Caco-2 (cell line): Measurements from ENCODE around the gene LRIG3. TPM values are rescaled to one million over a fixed set of nuclear protein-coding genes. Genes with fewer than 3 reads are reported as not detected.

Experiments used
- BruUV-seq: library from RNA; stranded (reverse); fragments of 400-500 nt; replicated peaks from 2 replicates; lab custom pipeline; 2021; lab: Mats Ljungman, UMichigan
- CTCF ChIA-PET: fragments of 300-600 bp; sonication (Branson Sonifier 250); formaldehyde crosslinking; loops from one replicate; lab custom pipeline; 2022; ENCODE audit warnings: antibody characterized with exemption; lab: Charles Lee
- POLR2A ChIA-PET: fragments of 300-600 bp; sonication (Branson Sonifier 250); formaldehyde crosslinking; loops from one replicate; lab custom pipeline; 2022; ENCODE audit warnings: antibody characterized with exemption; lab: Charles Lee
- DNase-seq, 2 experiments: peaks; one replicate each; pipeline versions ENCODE4 v3.0.0 to v3.0.0-alpha.2; 2020 to 2022
- H3K27me3 ChIP-seq: replicated peaks from 2 replicates; pipeline ENCODE4 v1.6.0; 2011; ENCODE audit warnings: low read length; ENCODE audit not compliant: control insufficient read depth, insufficient read depth
- H3K36me3 ChIP-seq: 2 replicates; pipeline ENCODE4 v1.5.1; 2011; ENCODE audit warnings: low read length; ENCODE audit not compliant: control insufficient read depth, insufficient read depth
- H3K4me1 ChIP-seq: fragments of 250-450 bp; sonication (Bioruptor Pico); 2 replicates; pipeline ENCODE4 v1.5.1; 2020; ENCODE audit warnings: mild to moderate bottlenecking
- H3K4me3 ChIP-seq: 2 replicates; pipeline ENCODE4 v1.5.1; 2011; ENCODE audit warnings: low read depth, mild to moderate bottlenecking, control low read depth, low read length
- H3K9me3 ChIP-seq: fragments of 250-450 bp; sonication (Bioruptor Pico); 2 replicates; pipeline ENCODE4 v1.5.1; 2020; ENCODE audit warnings: mild to moderate bottlenecking, moderate library complexity
- H3K27ac Mint-ChIP-seq: one replicate; pipeline ENCODE4 v1.8.0; 2022; ENCODE audit warnings: mixed read lengths; ENCODE audit not compliant: unreplicated experiment
- H3K27me3 Mint-ChIP-seq: one replicate; pipeline ENCODE4 v1.8.0; 2022; ENCODE audit warnings: mixed read lengths; ENCODE audit not compliant: insufficient read depth, unreplicated experiment
- H3K36me3 Mint-ChIP-seq: one replicate; pipeline ENCODE4 v1.8.0; 2022; ENCODE audit warnings: mild to moderate bottlenecking, mixed read lengths; ENCODE audit not compliant: insufficient read depth, unreplicated experiment
- H3K4me1 Mint-ChIP-seq: one replicate; pipeline ENCODE4 v1.8.0; 2022; ENCODE audit warnings: low read depth, mixed read lengths; ENCODE audit not compliant: unreplicated experiment
- H3K4me3 Mint-ChIP-seq: one replicate; pipeline ENCODE4 v1.8.0; 2022; ENCODE audit warnings: mild to moderate bottlenecking, moderate library complexity, mixed read lengths; ENCODE audit not compliant: unreplicated experiment
- H3K9me3 Mint-ChIP-seq: one replicate; pipeline ENCODE4 v1.8.0; 2022; ENCODE audit warnings: mixed read lengths; ENCODE audit not compliant: unreplicated experiment
- intact Hi-C: fragments of 100-400 bp; cut with micrococcal nuclease; formaldehyde crosslinking; loops from one replicate; pipeline ENCODE4 v1.10.0; 2022; ENCODE audit not compliant: unreplicated experiment
- total RNA-seq: library from RNA; stranded (reverse); gene quantifications from 2 replicates; pipeline ENCODE4 v1.2.3, GENCODE V29; 2022
- TF ChIP-seq, protein P1 (sequence below), 2 experiments: fragments of 200-600 bp in 1 of 2; IDR thresholded peaks; 1 replicate in 1 of 2; 2 replicates in 1 of 2; pipeline versions ENCODE4 v1.5.1 to v1.8.0; 2011 to 2022; ENCODE audit warnings: antibody characterized with exemption in 1 of 2, control low read depth in 1 of 2, inconsistent platforms in 1 of 2, low read depth in 1 of 2, low read length in 1 of 2, mild to moderate bottlenecking in 1 of 2, moderate library complexity in 1 of 2; ENCODE audit not compliant: insufficient read depth in 1 of 2, severe bottlenecking in 1 of 2, unreplicated experiment in 1 of 2

The LRIG3 gene
- total RNA-seq, 1 experiment from 2014 or later, result 19.1 TPM

DNA sequence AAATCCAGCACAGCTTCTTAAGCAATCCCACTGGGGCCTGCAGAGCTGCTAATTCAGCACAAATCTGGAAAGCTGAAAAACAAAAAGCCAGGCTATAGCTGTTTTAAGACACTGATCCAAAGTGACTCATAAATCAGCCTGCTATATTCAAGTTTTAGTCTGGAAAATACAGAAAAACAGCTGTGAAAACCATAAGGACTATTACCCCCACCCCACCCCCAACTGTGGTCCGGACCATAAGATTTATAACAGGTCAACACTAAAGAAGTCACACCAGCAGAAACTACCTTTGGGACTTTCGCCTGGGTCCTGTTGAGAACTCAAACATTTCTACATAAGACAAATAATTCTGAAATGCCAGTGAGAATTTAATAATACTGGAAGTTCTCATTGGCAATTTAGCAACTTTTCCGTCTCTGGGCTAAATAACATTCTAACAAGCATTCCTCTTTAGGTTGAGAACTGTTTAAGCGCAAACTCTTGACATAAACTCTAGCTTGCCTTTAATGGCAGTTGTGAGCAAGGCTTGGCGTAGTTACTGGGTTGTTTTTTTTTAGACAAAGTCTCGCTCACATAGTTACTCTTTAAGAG is 3.3 kb downstream of the LRIG3 start:
- H3K36me3 ChIP-seq, result no peaks in the 10 kb centered on the region
- intact Hi-C loops, result no loop called here
- CTCF ChIA-PET, result no interaction called here
- TF ChIP-seq, protein P1, sequence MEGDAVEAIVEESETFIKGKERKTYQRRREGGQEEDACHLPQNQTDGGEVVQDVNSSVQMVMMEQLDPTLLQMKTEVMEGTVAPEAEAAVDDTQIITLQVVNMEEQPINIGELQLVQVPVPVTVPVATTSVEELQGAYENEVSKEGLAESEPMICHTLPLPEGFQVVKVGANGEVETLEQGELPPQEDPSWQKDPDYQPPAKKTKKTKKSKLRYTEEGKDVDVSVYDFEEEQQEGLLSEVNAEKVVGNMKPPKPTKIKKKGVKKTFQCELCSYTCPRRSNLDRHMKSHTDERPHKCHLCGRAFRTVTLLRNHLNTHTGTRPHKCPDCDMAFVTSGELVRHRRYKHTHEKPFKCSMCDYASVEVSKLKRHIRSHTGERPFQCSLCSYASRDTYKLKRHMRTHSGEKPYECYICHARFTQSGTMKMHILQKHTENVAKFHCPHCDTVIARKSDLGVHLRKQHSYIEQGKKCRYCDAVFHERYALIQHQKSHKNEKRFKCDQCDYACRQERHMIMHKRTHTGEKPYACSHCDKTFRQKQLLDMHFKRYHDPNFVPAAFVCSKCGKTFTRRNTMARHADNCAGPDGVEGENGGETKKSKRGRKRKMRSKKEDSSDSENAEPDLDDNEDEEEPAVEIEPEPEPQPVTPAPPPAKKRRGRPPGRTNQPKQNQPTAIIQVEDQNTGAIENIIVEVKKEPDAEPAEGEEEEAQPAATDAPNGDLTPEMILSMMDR (IDR thresholded peaks at IDR 0.05; ENCODE audit: insufficient read depth in 1 of 2, low read depth in 1 of 2, low read length in 1 of 2, severe bottlenecking in 1 of 2, unreplicated experiment in 1 of 2), result no peak
- DNase-seq, result no peak
- no peaks in the 10 kb centered on the region for H3K9me3 Mint-ChIP-seq
- no TSS peak for BruUV-seq
- peak overlapping the region; percentile 15 for H3K4me3 Mint-ChIP-seq
- H3K27me3 Mint-ChIP-seq, result no peaks in the 10 kb centered on the region
- no peaks in the 10 kb centered on the region for H3K9me3 ChIP-seq
- peaks cover 23% of the 10 kb centered on the region for H3K36me3 Mint-ChIP-seq
- peaks cover 9% of the 10 kb centered on the region; the same call in 1 of the 2 replicates for H3K4me1 ChIP-seq
- POLR2A ChIA-PET, result interaction anchor here (0.6 kb wide), 1 partner anchor 175 kb away, joined by 3 read pairs; no protein-coding TSS in a partner anchor
- no peaks in the 10 kb centered on the region for H3K27me3 ChIP-seq
- no peak overlapping the region for H3K4me3 ChIP-seq
- H3K4me1 Mint-ChIP-seq, result peaks cover 16% of the 10 kb centered on the region
- H3K27ac Mint-ChIP-seq, result no peak overlapping the region

DNA sequence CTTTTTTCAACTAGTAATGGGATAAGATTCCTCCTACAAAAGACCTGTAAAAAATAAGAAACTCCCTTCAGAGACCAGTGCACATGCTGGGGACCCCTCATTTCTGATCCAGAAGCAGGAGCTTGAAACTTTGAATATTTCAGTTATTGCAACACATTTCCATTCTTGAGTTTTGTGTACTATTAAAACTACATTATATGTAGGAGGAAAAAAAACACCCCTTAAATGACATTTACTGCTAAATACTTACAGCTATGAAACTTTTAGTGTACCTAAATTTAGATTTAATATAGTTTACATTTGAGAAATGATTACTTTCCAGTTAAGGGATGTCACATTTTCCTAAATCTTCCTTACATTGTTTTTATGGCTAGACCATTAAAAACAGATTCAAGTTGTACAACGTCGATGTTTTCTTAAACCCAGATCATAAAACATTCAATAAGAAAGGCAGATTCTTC is 4.1 kb downstream of the LRIG3 start:
- no peak for DNase-seq
- H3K36me3 ChIP-seq, result no peaks in the 10 kb centered on the region
- H3K27me3 Mint-ChIP-seq, result no peaks in the 10 kb centered on the region
- intact Hi-C loops, result no loop called here
- ChIA-PET POLR2A (no interaction called here), CTCF (no interaction called here)
- no peaks in the 10 kb centered on the region for H3K27me3 ChIP-seq
- peaks cover 9% of the 10 kb centered on the region; the same call in 1 of the 2 replicates for H3K4me1 ChIP-seq
- TF ChIP-seq, protein P1 (IDR thresholded peaks at IDR 0.05; ENCODE audit: insufficient read depth in 1 of 2, low read depth in 1 of 2, low read length in 1 of 2, severe bottlenecking in 1 of 2, unreplicated experiment in 1 of 2), result no peak
- H3K4me1 Mint-ChIP-seq, result peaks cover 16% of the 10 kb centered on the region
- no peaks in the 10 kb centered on the region for H3K9me3 ChIP-seq
- no peak overlapping the region for H3K27ac Mint-ChIP-seq
- no TSS peak for BruUV-seq
- no peak overlapping the region for H3K4me3 ChIP-seq
- H3K9me3 Mint-ChIP-seq, result no peaks in the 10 kb centered on the region
- no peak overlapping the region for H3K4me3 Mint-ChIP-seq
- H3K36me3 Mint-ChIP-seq, result peaks cover 28% of the 10 kb centered on the region

DNA sequence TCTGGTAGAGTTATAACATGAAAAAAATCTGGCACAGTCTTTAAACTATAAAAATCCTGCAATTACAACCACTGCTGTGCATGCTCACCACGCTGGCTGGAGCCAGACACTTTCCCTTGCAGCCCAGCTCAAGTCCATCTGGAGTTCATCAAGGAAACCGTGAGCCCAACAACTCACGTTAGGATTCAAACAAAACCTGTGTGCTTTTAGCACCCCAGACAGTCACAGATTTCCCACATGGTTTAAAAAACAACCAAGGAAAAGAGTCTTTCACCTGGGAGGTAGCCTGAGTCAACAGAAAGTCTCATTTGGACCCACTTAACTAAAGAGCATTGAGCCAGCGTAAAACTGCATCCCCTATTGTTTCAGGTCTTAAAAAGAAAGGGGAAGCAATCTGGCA is 4.7 kb downstream of the LRIG3 start:
- Mint-ChIP-seq H3K36me3 (peaks cover 26% of the 10 kb centered on the region), H3K9me3 (no peaks in the 10 kb centered on the region), H3K27ac (no peak overlapping the region), H3K4me1 (peaks cover 16% of the 10 kb centered on the region), H3K27me3 (no peaks in the 10 kb centered on the region), H3K4me3 (no peak overlapping the region)
- no TSS peak for BruUV-seq
- POLR2A ChIA-PET, result no interaction called here
- H3K27me3 ChIP-seq, result no peaks in the 10 kb centered on the region
- CTCF ChIA-PET, result no interaction called here
- DNase-seq, result no peak
- H3K4me3 ChIP-seq, result no peak overlapping the region
- H3K4me1 ChIP-seq, result peaks cover 9% of the 10 kb centered on the region; the same call in 1 of the 2 replicates
- intact Hi-C loops, result no loop called here
- 0 out of 2 replicates have a peak, but pooled peaks cover 2% of the 10 kb centered on the region for H3K36me3 ChIP-seq
- TF ChIP-seq, protein P1 (IDR thresholded peaks at IDR 0.05; ENCODE audit: insufficient read depth in 1 of 2, low read depth in 1 of 2, low read length in 1 of 2, severe bottlenecking in 1 of 2, unreplicated experiment in 1 of 2), result no peak
- no peaks in the 10 kb centered on the region for H3K9me3 ChIP-seq
